ENCODE results near the gene TBC1D16. TPM values are rescaled to one million over a fixed set of nuclear protein-coding genes. Genes with fewer than 3 reads are reported as not detected.
"Not testable (repeated sequence)": the region's sequence is repeated elsewhere in the genome, so short reads cannot be mapped to it uniquely, and the experiment has no call there.

The TBC1D16 gene
- total RNA-seq, 3 donors from 2014 or later (not counting 1 experiment from before 2014, with no cell fraction given), result 0.49 to 1.00 (median 0.65) TPM

DNA sequence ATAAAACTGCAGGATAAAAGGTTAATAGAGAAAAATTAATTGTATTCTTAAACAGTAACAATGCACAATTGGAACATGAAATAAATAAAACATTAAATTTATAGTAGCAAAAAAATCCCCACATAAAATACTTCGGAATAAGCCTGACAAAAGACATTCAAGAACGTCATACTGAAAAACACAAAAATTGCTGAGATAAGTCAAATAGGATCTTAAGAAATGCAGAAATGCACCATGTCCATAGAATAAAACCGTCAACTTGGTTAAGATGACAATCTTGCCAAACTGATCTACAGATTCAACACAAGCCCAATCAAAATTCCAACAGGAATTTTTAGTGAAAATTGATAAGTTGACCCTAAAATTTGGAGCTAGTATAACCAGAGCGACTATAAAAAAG, 76.6 kb downstream of the TBC1D16 start:
- Mint-ChIP-seq H3K27ac (no peak overlapping the region), H3K4me3 (no peak overlapping the region), H3K27me3 (ENCODE audit: low read depth in 2 of 2) (peaks cover 10 to 22% of the 10 kb centered on the region in 2 donors), H3K36me3 (no peaks in the 10 kb centered on the region), H3K9me3 (no peaks in the 10 kb centered on the region), H3K4me1 (no peaks in the 10 kb centered on the region)
- Histone ChIP-seq H3K27ac (ENCODE audit: low read length) (no peak overlapping the region), H3K9me3 (ENCODE audit: control insufficient read depth, insufficient read depth, low read length) (no peaks in the 10 kb centered on the region), H3K36me3 (ENCODE audit: control insufficient read depth, insufficient read depth, low read length) (no peaks in the 10 kb centered on the region), H3K4me3 (ENCODE audit: low read length) (no peak overlapping the region), H3K27me3 (ENCODE audit: control insufficient read depth, insufficient read depth, low read length) (no peaks in the 10 kb centered on the region), H3K4me1 (ENCODE audit: control insufficient read depth, insufficient read depth, low read length) (no peaks in the 10 kb centered on the region)
- WGBS (ENCODE audit: insufficient coverage), result 90% methylated on average over 3 of the region's 4 CpGs
- no peak for DNase-seq
- no peak for ATAC-seq
- TF ChIP-seq, protein P1, sequence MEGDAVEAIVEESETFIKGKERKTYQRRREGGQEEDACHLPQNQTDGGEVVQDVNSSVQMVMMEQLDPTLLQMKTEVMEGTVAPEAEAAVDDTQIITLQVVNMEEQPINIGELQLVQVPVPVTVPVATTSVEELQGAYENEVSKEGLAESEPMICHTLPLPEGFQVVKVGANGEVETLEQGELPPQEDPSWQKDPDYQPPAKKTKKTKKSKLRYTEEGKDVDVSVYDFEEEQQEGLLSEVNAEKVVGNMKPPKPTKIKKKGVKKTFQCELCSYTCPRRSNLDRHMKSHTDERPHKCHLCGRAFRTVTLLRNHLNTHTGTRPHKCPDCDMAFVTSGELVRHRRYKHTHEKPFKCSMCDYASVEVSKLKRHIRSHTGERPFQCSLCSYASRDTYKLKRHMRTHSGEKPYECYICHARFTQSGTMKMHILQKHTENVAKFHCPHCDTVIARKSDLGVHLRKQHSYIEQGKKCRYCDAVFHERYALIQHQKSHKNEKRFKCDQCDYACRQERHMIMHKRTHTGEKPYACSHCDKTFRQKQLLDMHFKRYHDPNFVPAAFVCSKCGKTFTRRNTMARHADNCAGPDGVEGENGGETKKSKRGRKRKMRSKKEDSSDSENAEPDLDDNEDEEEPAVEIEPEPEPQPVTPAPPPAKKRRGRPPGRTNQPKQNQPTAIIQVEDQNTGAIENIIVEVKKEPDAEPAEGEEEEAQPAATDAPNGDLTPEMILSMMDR (IDR thresholded peaks at IDR 0.05), result no peak
- intact Hi-C loops (cut with micrococcal nuclease), result no loop called here

DNA sequence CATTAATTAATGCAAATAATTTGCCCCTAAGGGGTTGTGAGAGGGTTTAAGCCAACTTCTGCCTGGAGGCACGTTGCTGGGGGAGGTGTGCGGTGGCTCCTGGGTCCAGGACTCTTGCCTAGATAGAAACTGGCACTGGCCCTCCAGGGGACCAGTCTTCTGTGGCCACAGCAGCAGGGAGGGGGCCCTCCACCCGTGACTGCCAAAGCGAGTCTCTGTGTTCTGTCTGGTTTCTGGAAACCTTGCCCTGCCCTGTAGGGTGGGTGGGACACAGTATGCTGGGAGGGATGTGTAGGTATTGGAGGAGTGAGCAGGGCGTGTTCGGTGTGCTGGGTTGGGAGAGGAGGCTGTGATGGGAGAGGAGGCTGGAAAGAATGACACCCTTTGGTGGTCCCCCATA, 78.8 kb downstream of the TBC1D16 start:
- DNase-seq (no peak), ATAC-seq (no peak)
- Mint-ChIP-seq H3K36me3 (no peaks in the 10 kb centered on the region), H3K4me3 (no peak overlapping the region), H3K9me3 (no peaks in the 10 kb centered on the region), H3K27me3 (ENCODE audit: low read depth in 2 of 2) (peaks cover 0 to 14% of the 10 kb centered on the region in 2 donors), H3K27ac (no peak overlapping the region), H3K4me1 (no peaks in the 10 kb centered on the region)
- no peak overlapping the region for H3K4me3 ChIP-seq (ENCODE audit: low read length)
- H3K4me1 ChIP-seq (ENCODE audit: control insufficient read depth, insufficient read depth, low read length), result no peaks in the 10 kb centered on the region
- no peak overlapping the region for H3K27ac ChIP-seq (ENCODE audit: low read length)
- no peaks in the 10 kb centered on the region for H3K9me3 ChIP-seq (ENCODE audit: control insufficient read depth, insufficient read depth, low read length)
- no peaks in the 10 kb centered on the region for H3K27me3 ChIP-seq (ENCODE audit: control insufficient read depth, insufficient read depth, low read length)
- intact Hi-C loops (cut with micrococcal nuclease), result no loop called here
- TF ChIP-seq, protein P1 (IDR thresholded peaks at IDR 0.05), result no peak
- 87% methylated on average over 6 of the region's 6 CpGs for WGBS (ENCODE audit: insufficient coverage)
- H3K36me3 ChIP-seq (ENCODE audit: control insufficient read depth, insufficient read depth, low read length), result no peaks in the 10 kb centered on the region

DNA sequence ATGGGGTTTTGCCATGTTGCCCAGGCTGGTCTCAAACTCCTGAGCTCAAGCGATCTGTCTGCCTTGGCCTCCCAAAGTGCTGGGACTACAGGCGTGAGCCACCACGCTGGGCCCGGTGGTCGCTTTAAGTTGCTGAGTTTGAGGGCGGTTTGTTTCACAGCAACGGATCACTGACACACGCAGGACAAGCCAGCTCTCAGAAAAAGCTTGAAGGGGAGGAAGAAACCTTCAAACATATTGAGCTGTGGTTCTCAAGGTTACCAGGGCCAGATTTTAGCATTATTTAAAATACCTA, 79.3 kb downstream of the TBC1D16 start:
- H3K27me3 Mint-ChIP-seq (ENCODE audit: low read depth in 2 of 2), result peaks cover 0 to 14% of the 10 kb centered on the region in 2 donors
- H3K27ac Mint-ChIP-seq; H3K27me3 ChIP-seq (ENCODE audit: control insufficient read depth, insufficient read depth, low read length); H3K9me3 ChIP-seq (ENCODE audit: control insufficient read depth, insufficient read depth, low read length); H3K36me3 Mint-ChIP-seq; H3K4me1 Mint-ChIP-seq; H3K4me3 Mint-ChIP-seq; H3K36me3 ChIP-seq (ENCODE audit: control insufficient read depth, insufficient read depth, low read length); ATAC-seq; DNase-seq; H3K9me3 Mint-ChIP-seq; H3K27ac ChIP-seq (ENCODE audit: low read length); H3K4me3 ChIP-seq (ENCODE audit: low read length); H3K4me1 ChIP-seq (ENCODE audit: control insufficient read depth, insufficient read depth, low read length); intact Hi-C loops (cut with micrococcal nuclease): not testable (repeated sequence)
- WGBS (ENCODE audit: insufficient coverage), result 91% methylated on average over 8 of the region's 8 CpGs

DNA sequence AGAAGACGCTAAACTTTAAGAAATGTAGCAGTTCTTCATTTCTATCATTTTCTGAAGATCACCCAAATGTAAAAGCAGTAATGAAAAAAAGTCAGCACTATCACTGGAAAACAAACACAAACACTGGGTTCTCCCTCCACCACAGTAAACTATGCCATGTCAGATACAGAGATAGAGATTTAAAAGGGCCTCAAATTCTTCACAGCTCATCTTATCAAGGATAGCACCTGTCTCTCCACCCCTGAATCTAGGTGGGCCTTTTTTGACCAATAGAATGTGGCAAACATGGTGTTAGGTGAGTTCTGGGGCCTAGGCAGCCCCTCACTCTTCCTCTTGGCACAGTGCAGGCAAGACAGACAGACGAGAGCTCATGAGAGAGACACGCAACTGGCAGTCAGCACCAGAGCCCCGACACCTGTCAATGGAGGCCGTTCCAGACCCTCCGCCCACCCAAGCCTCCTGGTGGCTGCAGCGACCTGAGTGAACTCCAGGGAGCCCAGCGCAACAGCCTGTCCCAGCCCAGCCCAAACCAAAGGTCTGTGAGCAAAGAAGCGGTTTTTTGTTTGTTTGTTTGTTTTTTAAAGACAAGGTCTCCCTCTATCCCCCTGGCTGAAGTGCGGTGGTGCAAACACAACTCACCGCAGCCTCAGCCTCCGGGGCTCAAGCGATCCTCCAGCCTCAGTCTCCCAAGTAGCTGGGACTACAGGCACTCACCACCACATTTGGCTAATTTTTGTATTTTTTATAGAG, 79.8 kb downstream of the TBC1D16 start:
- WGBS (ENCODE audit: insufficient coverage), result 91% methylated on average over 11 of the region's 13 CpGs
- intact Hi-C loops (cut with micrococcal nuclease), result no loop called here
- H3K4me3 Mint-ChIP-seq, result no peak overlapping the region

More for the DNA sequence above, 79.8 kb downstream of the TBC1D16 start:
- Histone ChIP-seq H3K27ac (ENCODE audit: low read length) (no peak overlapping the region), H3K27me3 (ENCODE audit: control insufficient read depth, insufficient read depth, low read length) (no peaks in the 10 kb centered on the region), H3K9me3 (ENCODE audit: control insufficient read depth, insufficient read depth, low read length) (no peaks in the 10 kb centered on the region), H3K4me3 (ENCODE audit: low read length) (no peak overlapping the region), H3K4me1 (ENCODE audit: control insufficient read depth, insufficient read depth, low read length) (no peaks in the 10 kb centered on the region), H3K36me3 (ENCODE audit: control insufficient read depth, insufficient read depth, low read length) (no peaks in the 10 kb centered on the region)
- no peak for ATAC-seq
- Mint-ChIP-seq H3K36me3 (no peaks in the 10 kb centered on the region), H3K27ac (no peak overlapping the region), H3K9me3 (no peaks in the 10 kb centered on the region), H3K27me3 (ENCODE audit: low read depth in 2 of 2) (peaks cover 0 to 14% of the 10 kb centered on the region in 2 donors), H3K4me1 (no peaks in the 10 kb centered on the region)
- TF ChIP-seq, protein P1 (IDR thresholded peaks at IDR 0.05), result no peak
- no peak for DNase-seq
